K562 (cell line): ENCODE data around the gene SPECC1L. TPM values are rescaled to one million over a fixed set of nuclear protein-coding genes. Genes with fewer than 3 reads are reported as not detected.

ENCODE experiments used
- ATAC-seq: fragments of 200-7000 bp; cut with Tn5 transposase; 3 replicates; pipeline ENCODE4 v1.9.1; 2020; ENCODE audit warnings: moderate library complexity
- BruUV-seq: library from RNA; stranded (reverse); fragments of 400-500 nt; replicated peaks from 2 replicates; lab custom pipeline; 2021; lab: Mats Ljungman, UMichigan
- CTCF ChIA-PET: fragments of 300-600 bp; formaldehyde crosslinking; extraction: SDS; loops from one replicate; lab custom pipeline; 2021; ENCODE audit warnings: low intra/inter-chr PET ratio; lab: Yijun Ruan, JAX
- POLR2A ChIA-PET: fragments of 300-600, 350-650 bp; sonication (Branson Sonifier 250); formaldehyde crosslinking; extraction: SDS; loops from one replicate; lab custom pipeline; 2021; ENCODE audit warnings: antibody characterized with exemption, inconsistent platforms; lab: Yijun Ruan, JAX
- DNase-seq, 4 experiments: peaks; one replicate each; pipeline versions ENCODE4 v3.0.0 to v3.0.0-alpha.2; 2011 to 2018; ENCODE audit warnings: low spot score in 3 of 4, mixed read lengths in 3 of 4; ENCODE audit errors: extremely low read depth in 1 of 4
- FAIRE-seq: peaks from 2 replicates; lab custom pipeline; 2011; peaks lifted over from hg19 to GRCh38; lab: Jason Lieb, UNC
- H2AFZ ChIP-seq: 2 replicates; pipeline ENCODE4 v1.6.0; 2011; ENCODE audit warnings: low read depth, low read length, control low read depth, inconsistent platforms
- H3K27ac ChIP-seq: fragments of 200-600 bp; 3 replicates; pipeline ENCODE4 v1.8.0; 2011; ENCODE audit warnings: low read depth, mild to moderate bottlenecking, control low read depth, inconsistent platforms, low read length, moderate library complexity, mixed read lengths; ENCODE audit errors: extremely low read depth
- H3K27me3 ChIP-seq, 2 experiments: fragments of 300-600 bp in 1 of 2; 2 replicates in 1 of 2; 3 replicates in 1 of 2; pipeline versions ENCODE4 v1.6.0 to v1.8.0; 2011; ENCODE audit warnings: inconsistent platforms in 2 of 2, low read length in 2 of 2, mild to moderate bottlenecking in 1 of 2, mixed read lengths in 1 of 2, moderate library complexity in 1 of 2; ENCODE audit not compliant: control insufficient read depth in 2 of 2, insufficient read depth in 2 of 2
- H3K36me3 ChIP-seq: fragments of 300-600 bp; 3 replicates; pipeline ENCODE4 v1.8.0; 2011; ENCODE audit warnings: mild to moderate bottlenecking, low read length, inconsistent platforms; ENCODE audit not compliant: control insufficient read depth, insufficient read depth
- H3K4me1 ChIP-seq, 2 experiments: fragments of 200-600 bp in 1 of 2; replicated peaks in 1 of 2; 2 replicates in 1 of 2; 3 replicates in 1 of 2; pipeline versions ENCODE4 v1.5.1 to v1.8.0; 2011; ENCODE audit warnings: inconsistent platforms in 2 of 2, low read length in 2 of 2, mild to moderate bottlenecking in 1 of 2, mixed read lengths in 1 of 2, moderate library complexity in 1 of 2; ENCODE audit not compliant: control insufficient read depth in 2 of 2, insufficient read depth in 2 of 2
- H3K4me2 ChIP-seq: 2 replicates; pipeline ENCODE4 v1.6.1; 2011; ENCODE audit warnings: low read length, control low read depth, inconsistent platforms, mixed read lengths; ENCODE audit not compliant: insufficient read depth
- H3K4me3 ChIP-seq: fragments of 200-600 bp; sonication (generic), shearing (Covaris generic); 2 replicates; pipeline ENCODE4 v1.5.1; 2016; ENCODE audit warnings: control low read depth, inconsistent platforms
- H3K79me2 ChIP-seq: fragments of 200-600 bp; 3 replicates; pipeline ENCODE4 v1.8.0; 2011; ENCODE audit warnings: low read length, inconsistent platforms; ENCODE audit not compliant: control insufficient read depth, insufficient read depth
- H3K9ac ChIP-seq, 2 experiments: 2 replicates each; pipeline versions ENCODE4 v1.6.0 to v1.6.1; 2011; ENCODE audit warnings: low read depth in 2 of 2, low read length in 2 of 2, control low read depth in 1 of 2, inconsistent platforms in 1 of 2, mild to moderate bottlenecking in 1 of 2, mixed read lengths in 1 of 2; ENCODE audit not compliant: insufficient read depth in 1 of 2
- H3K9me1 ChIP-seq: one replicate; pipeline ENCODE4 v1.6.0; 2011; ENCODE audit warnings: inconsistent platforms, mild to moderate bottlenecking, low read length, moderate library complexity; ENCODE audit not compliant: control insufficient read depth, insufficient read depth
- H3K9me3 ChIP-seq: replicated peaks from 2 replicates; pipeline ENCODE4 v1.5.1; 2011; ENCODE audit warnings: low read depth, low read length, inconsistent platforms; ENCODE audit not compliant: control insufficient read depth, insufficient read depth
- H4K20me1 ChIP-seq: replicated peaks from 2 replicates; pipeline ENCODE4 v1.6.1; 2011; ENCODE audit warnings: low read length, inconsistent platforms, mixed read lengths; ENCODE audit not compliant: control insufficient read depth, insufficient read depth
- EGR1 ChIP-seq: fragments of 450-650 bp; conservative IDR thresholded peaks from 2 replicates; pipeline ENCODE4 v1.6.1; 2017; ENCODE audit warnings: mild to moderate bottlenecking
- NFIC ChIP-seq: fragments of 450-650 bp; IDR thresholded peaks from 2 replicates; pipeline ENCODE4 v1.6.1; 2017; ENCODE audit warnings: mild to moderate bottlenecking, inconsistent platforms
- RBM39 ChIP-seq: fragments of 200-400 bp; formaldehyde crosslinking; optimal IDR thresholded peaks from 2 replicates; pipeline ENCODE3; 2018; ENCODE audit warnings: low read depth, low read length
- VEZF1 ChIP-seq: fragments of 200-800 bp; sonication (Bioruptor generic); IDR thresholded peaks from 2 replicates; pipeline ENCODE4 v1.6.1; 2017; ENCODE audit warnings: missing genetic modification characterization, missing compliant biosample characterization
- ZNF124 ChIP-seq: sonication (generic); formaldehyde crosslinking; IDR thresholded peaks from 2 replicates; pipeline ENCODE4 v1.8.1; 2022; ENCODE audit warnings: missing genetic modification reagents
- WGBS: fragments of 100-300 bp; shearing (Covaris generic); methylation state at CpG from one replicate; pipeline ENCODE4 v1.1.6; 2016; ENCODE audit warnings: low coverage, mixed read lengths; ENCODE audit not compliant: insufficient coverage; ENCODE audit errors: missing lambda C conversion rate; 5-methylcytosine and 5-hydroxymethylcytosine counted together
- in situ Hi-C: fragments of 300-500 bp; cut with MboI; formaldehyde crosslinking; loops from 4 replicates; pipeline ENCODE4 v1.15.0; 2018; ENCODE audit warnings: inconsistent platforms, mixed read lengths
- intact Hi-C: fragments of 100-400 bp; cut with micrococcal nuclease; formaldehyde crosslinking; loops from 2 replicates; pipeline ENCODE4 v1.14.2; 2022
- polyA plus RNA-seq, 8 experiments: library from polyadenylated mRNA; depleted of rRNA in 4 of 8; stranded (reverse) in 5 of 8; unstranded in 3 of 8; fragments of >200 nt; fragmentation: Nextera tagmentation in 2 of 8; fragmentation: Illumina TruSeq in 1 of 8; extraction: Ambion mirVana in 2 of 8; extraction: Trizol in 1 of 8; gene quantifications; 2 replicates each; pipeline versions ENCODE4 v1.2.1 to v1.2.3, GENCODE V29; 2011 to 2014; ENCODE audit warnings: inconsistent platforms in 1 of 8, missing spikeins in 1 of 8
- total RNA-seq, 7 experiments: library from RNA; depleted of rRNA in 6 of 7; stranded (reverse); fragments of >200 nt in 6 of 7; fragmentation: Illumina TruSeq in 2 of 7; extraction: Trizol in 2 of 7; gene quantifications; 2 replicates each; pipeline versions ENCODE4 v1.2.1 to v1.2.3, GENCODE V29; 2011 to 2021; ENCODE audit warnings: low replicate concordance in 1 of 7

SPECC1L gene
- total and polyA plus RNA-seq, 9 of the 15 experiments (the other 6 are each of a cell fraction or from before 2014, with no cell fraction given), result 1.4 to 27.9 (median 14.5) TPM

DNA sequence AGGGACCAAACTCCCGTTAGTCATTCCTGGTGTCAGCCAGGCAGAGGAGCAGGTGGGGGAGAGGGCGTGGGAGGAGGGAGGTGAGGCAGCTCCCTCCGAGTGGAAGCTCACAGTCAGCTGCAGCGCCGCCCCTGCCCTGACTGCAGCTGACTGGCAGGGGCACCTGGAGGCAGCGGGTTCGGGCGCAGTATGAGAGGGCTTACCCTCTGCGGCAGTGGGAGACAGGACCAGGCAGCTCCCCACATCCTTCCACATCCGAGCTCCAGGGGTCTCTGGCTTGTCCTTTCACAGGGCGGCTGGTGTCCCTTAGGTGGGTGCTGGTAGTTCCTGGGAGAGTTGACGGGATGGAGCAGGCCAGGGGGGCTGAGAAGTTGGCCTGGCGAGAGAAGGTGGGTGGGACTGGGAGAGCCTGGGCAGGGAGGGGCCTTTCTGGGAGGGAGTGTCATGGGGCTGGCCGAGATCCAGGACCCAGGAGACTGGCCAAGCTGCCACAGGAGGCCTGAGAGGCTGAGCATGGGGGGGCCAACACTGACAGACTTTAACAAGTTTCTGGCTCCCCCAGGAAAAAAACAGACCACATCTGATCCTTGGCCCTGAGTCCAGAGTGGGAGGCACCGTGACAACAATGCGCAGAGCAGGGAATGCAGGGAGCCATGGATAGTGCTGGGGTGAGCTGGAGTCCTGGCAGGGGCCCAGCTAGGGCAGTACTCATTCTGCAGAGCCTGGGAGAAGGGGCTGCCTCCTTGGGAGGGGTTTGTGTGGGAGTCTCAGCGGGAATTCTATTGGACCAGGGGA, 161.6 kb downstream of the SPECC1L start:
- H3K36me3 ChIP-seq, result no peaks in the 10 kb centered on the region
- FAIRE-seq (no peak), ATAC-seq (peak; percentile 30; the same call in 1 of the 3 replicates), DNase-seq (peak; percentile 18 to 44 (median 34))
- H3K4me3 ChIP-seq, result no peak overlapping the region
- ChIA-PET POLR2A (no interaction called here), CTCF (no interaction called here)
- peaks cover 0 to 30% of the 10 kb centered on the region in 2 experiments; a peak in 3 of 5 replicates for H3K4me1 ChIP-seq
- intact Hi-C loops, result no loop called here
- TF ChIP-seq NFIC (peak; percentile 54), EGR1 (0 out of 2 replicates have a peak, but pooled peaks have one; percentile 5), VEZF1 (CRISPR knock-in tag) (peak; percentile 24; the same call in 1 of the 2 replicates), ZNF124 (CRISPR knock-in tag) (no peak), RBM39 (no peak)
- H3K9ac ChIP-seq, result peak overlapping the region in 1 of 2 experiments; percentile 32; a peak in 2 of 4 replicates
- no TSS peak for BruUV-seq
- no peaks in the 10 kb centered on the region; the same call in 1 of the 2 replicates for H4K20me1 ChIP-seq
- in situ Hi-C loops, result no loop called here
- H3K27ac ChIP-seq, result no peak overlapping the region
- H3K9me1 ChIP-seq, result no peaks in the 10 kb centered on the region
- 12% methylated on average over 4 of the region's 17 CpGs for WGBS
- H3K27me3 ChIP-seq, result peaks cover 0 to 7% of the 10 kb centered on the region in 2 experiments; a peak in 2 of 5 replicates
- no peak overlapping the region for H2AFZ ChIP-seq
- no peaks in the 10 kb centered on the region for H3K9me3 ChIP-seq
- no peaks in the 10 kb centered on the region for H3K79me2 ChIP-seq
- H3K4me2 ChIP-seq, result no peak overlapping the region
